B cell (primary cell): ENCODE data around the gene CYP2A13. TPM values are rescaled to one million over a fixed set of nuclear protein-coding genes. Genes with fewer than 3 reads are reported as not detected.

ENCODE experiments used
- ATAC-seq: fragments of 200-7000 bp; cut with Tn5 transposase; one replicate; pipeline ENCODE4 v1.10.0; 2021; ENCODE audit warnings: low read depth, mild to moderate bottlenecking, moderate number of reproducible peaks, moderate library complexity
- CTCF ChIA-PET: fragments of 350-600 bp; sonication (Branson Sonifier 250); formaldehyde crosslinking; loops from one replicate; lab custom pipeline; 2021; ENCODE audit warnings: antibody characterized with exemption, inconsistent platforms; lab: Charles Lee
- POLR2A ChIA-PET: fragments of 350-600 bp; sonication (Branson Sonifier 250); formaldehyde crosslinking; loops from one replicate; lab custom pipeline; 2021; ENCODE audit warnings: antibody characterized with exemption; lab: Charles Lee
- DNase-seq: peaks from one replicate; pipeline ENCODE4 v3.0.0; 2013
- H2AFZ ChIP-seq: 2 replicates; pipeline ENCODE4 v1.6.1; 2012; ENCODE audit warnings: mild to moderate bottlenecking, low read depth, low read length; ENCODE audit not compliant: insufficient read depth, poor library complexity, severe bottlenecking
- H3K27ac ChIP-seq, 2 donors: 1 replicate in 1 of 2; 2 replicates in 1 of 2; pipeline ENCODE4 v1.5.1; 2012 to 2013; ENCODE audit warnings: low read length in 2 of 2, mild to moderate bottlenecking in 2 of 2, moderate library complexity in 1 of 2
- H3K27me3 ChIP-seq, 4 experiments: fragments of 200-600 bp in 1 of 4; sonication (generic) in 1 of 4; replicated peaks in 1 of 4; 1 replicate in 2 of 4; 2 replicates in 2 of 4; pipeline versions ENCODE4 v1.6.1 to v1.7.0; 2013 to 2016; ENCODE audit warnings: low read length in 3 of 4, mild to moderate bottlenecking in 2 of 4, mixed read lengths in 1 of 4, moderate library complexity in 1 of 4; ENCODE audit not compliant: insufficient read depth in 4 of 4, control insufficient read depth in 3 of 4; ENCODE audit errors: control extremely low read depth in 1 of 4
- H3K36me3 ChIP-seq, 2 experiments: replicated peaks in 1 of 2; 1 replicate in 1 of 2; 2 replicates in 1 of 2; pipeline versions ENCODE4 v1.6.1 to v1.7.1; 2013; ENCODE audit warnings: low read length in 1 of 2; ENCODE audit not compliant: insufficient read depth in 2 of 2, control insufficient read depth in 1 of 2; ENCODE audit errors: control extremely low read depth in 1 of 2, extremely low read depth in 1 of 2
- H3K4me1 ChIP-seq, 2 donors: fragments of 200-600 bp in 1 of 2; sonication (generic) in 1 of 2; 1 replicate in 1 of 2; 2 replicates in 1 of 2; pipeline versions ENCODE4 v1.5.1 to v1.6.1; 2013 to 2017; ENCODE audit warnings: low read length in 2 of 2; ENCODE audit not compliant: control insufficient read depth in 2 of 2, insufficient read depth in 2 of 2
- H3K4me2 ChIP-seq: replicated peaks from 2 replicates; pipeline ENCODE3; 2012; ENCODE audit warnings: mild to moderate bottlenecking, low read depth, low read length; ENCODE audit not compliant: poor library complexity, severe bottlenecking
- H3K4me3 ChIP-seq, 5 experiments: fragments of 200-600 bp in 1 of 5; sonication (generic) in 1 of 5; 1 replicate in 3 of 5; 2 replicates in 2 of 5; pipeline versions ENCODE4 v1.5.1 to v1.7.0; 2011 to 2016; ENCODE audit warnings: low read length in 4 of 5, mild to moderate bottlenecking in 4 of 5, low read depth in 2 of 5, control low read depth in 1 of 5, moderate library complexity in 1 of 5; ENCODE audit not compliant: insufficient read depth in 1 of 5; ENCODE audit errors: control extremely low read depth in 1 of 5, extremely low read depth in 1 of 5
- H3K79me2 ChIP-seq: fragments of 200-600 bp; sonication (generic); one replicate; pipeline ENCODE4 v1.6.0; 2016; ENCODE audit warnings: low read length; ENCODE audit not compliant: control insufficient read depth, insufficient read depth
- H3K9ac ChIP-seq: fragments of 200-600 bp; sonication (generic); 2 replicates; pipeline ENCODE4 v1.6.1; 2017; ENCODE audit warnings: mild to moderate bottlenecking, low read length, moderate library complexity
- H3K9me3 ChIP-seq, 3 donors: one replicate each; pipeline versions ENCODE4 v1.6.1 to v1.7.1; 2013; ENCODE audit warnings: low read length in 2 of 3; ENCODE audit not compliant: control insufficient read depth in 2 of 3, insufficient read depth in 1 of 3; ENCODE audit errors: control extremely low read depth in 1 of 3
- H4K20me1 ChIP-seq: 2 replicates; pipeline ENCODE4 v1.6.0; 2012; ENCODE audit warnings: mild to moderate bottlenecking, low read length; ENCODE audit not compliant: insufficient read depth, control insufficient read depth, poor library complexity, severe bottlenecking
- H3K27ac Mint-ChIP-seq: one replicate; pipeline ENCODE4 v1.8.0; 2021; ENCODE audit warnings: mixed read lengths
- H3K27me3 Mint-ChIP-seq: one replicate; pipeline ENCODE4 v1.8.0; 2021; ENCODE audit warnings: mixed read lengths
- H3K4me1 Mint-ChIP-seq: one replicate; pipeline ENCODE4 v1.8.0; 2021; ENCODE audit warnings: mixed read lengths
- H3K4me3 Mint-ChIP-seq: one replicate; pipeline ENCODE4 v1.8.0; 2021; ENCODE audit warnings: mixed read lengths
- H3K9me3 Mint-ChIP-seq: one replicate; pipeline ENCODE4 v1.8.0; 2022; ENCODE audit warnings: mixed read lengths; ENCODE audit not compliant: insufficient read depth
- EZH2 ChIP-seq: IDR thresholded peaks from 2 replicates; pipeline ENCODE4 v1.6.1; 2012; ENCODE audit warnings: borderline replicate concordance, low read depth, mild to moderate bottlenecking, moderate library complexity, low read length; ENCODE audit not compliant: insufficient read depth, poor library complexity, severe bottlenecking
- WGBS: methylation state at CpG from one replicate; pipeline ENCODE4 v1.1.5; 2013; ENCODE audit warnings: missing lambda C conversion rate; ENCODE audit not compliant: insufficient coverage; 5-methylcytosine and 5-hydroxymethylcytosine counted together
- intact Hi-C: fragments of 100-400 bp; cut with micrococcal nuclease; formaldehyde crosslinking; loops from one replicate; pipeline ENCODE4 v1.10.0; 2022
- polyA plus RNA-seq: library from polyadenylated mRNA; depleted of rRNA; stranded (reverse); fragments of >200 nt; gene quantifications from 2 replicates; pipeline ENCODE4 v1.2.3, GENCODE V29; 2012
- total RNA-seq, 2 donors: library from RNA; stranded (reverse); fragments of 120-200 nt in 1 of 2; gene quantifications; 1 replicate in 1 of 2; 2 replicates in 1 of 2; pipeline versions ENCODE4 v1.2.3 to v1.2.4, GENCODE V29; 2013 to 2022
- TF ChIP-seq, protein P1 (sequence below): fragments of 200-600 bp; IDR thresholded peaks from one replicate; pipeline ENCODE4 v1.8.0; 2022; ENCODE audit warnings: antibody characterized with exemption, mild to moderate bottlenecking

CYP2A13 gene
- total and polyA plus RNA-seq, 2 donors (not counting 1 experiment from before 2014, with no cell fraction given) = not detected

DNA sequence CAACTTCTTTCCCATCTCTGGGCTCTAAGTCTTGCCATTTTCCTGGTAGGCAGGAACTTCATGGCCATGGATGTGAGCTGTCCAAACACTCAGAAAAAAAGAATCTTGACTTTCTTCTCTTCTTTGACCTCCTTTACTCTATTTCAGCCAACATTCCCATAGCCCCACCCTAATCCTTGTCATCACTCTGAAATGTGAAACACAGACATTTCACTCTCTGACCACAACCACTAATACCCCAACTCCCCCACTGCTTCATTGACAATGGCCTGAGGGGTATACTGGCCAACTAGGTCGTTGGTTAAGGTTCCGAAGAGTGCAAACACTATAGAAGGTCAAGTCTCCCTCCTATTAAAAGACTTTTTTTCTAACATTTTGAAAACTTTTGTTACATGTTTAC is 4.7 kb upstream of the CYP2A13 start:
- CTCF ChIA-PET = interaction anchor here (0.6 to 2.0 kb wide), 2 partner anchors 61 to 109 kb away, joined by 3 to 4 read pairs; no protein-coding TSS in a partner anchor
- DNase-seq = no peak
- H3K4me1 Mint-ChIP-seq = no peaks in the 10 kb centered on the region
- Histone ChIP-seq H3K4me2 (no peak overlapping the region), H3K27ac (no peak overlapping the region), H2AFZ (no peak overlapping the region), H3K9me3 (peaks cover 0 to 9% (median 2%) of the 10 kb centered on the region in 3 donors), H3K36me3 (no peaks in the 10 kb centered on the region), H3K27me3 (peaks cover 0 to 23% (median 4%) of the 10 kb centered on the region in 4 experiments), H3K4me1 (no peaks in the 10 kb centered on the region), H4K20me1 (no peaks in the 10 kb centered on the region), H3K79me2 (no peaks in the 10 kb centered on the region), H3K9ac (no peak overlapping the region), H3K4me3 (no peak overlapping the region)
- WGBS = no CpG with 5 or more reads among the region's 2 CpGs
- no peak overlapping the region for H3K27ac Mint-ChIP-seq
- H3K27me3 Mint-ChIP-seq = peaks cover 61% of the 10 kb centered on the region
- peaks cover 5% of the 10 kb centered on the region for H3K9me3 Mint-ChIP-seq
- no peak for ATAC-seq
- intact Hi-C loops = no loop called here
- POLR2A ChIA-PET = no interaction called here
- H3K4me3 Mint-ChIP-seq = no peak overlapping the region
- no peak for TF ChIP-seq EZH2
- TF ChIP-seq, protein P1, sequence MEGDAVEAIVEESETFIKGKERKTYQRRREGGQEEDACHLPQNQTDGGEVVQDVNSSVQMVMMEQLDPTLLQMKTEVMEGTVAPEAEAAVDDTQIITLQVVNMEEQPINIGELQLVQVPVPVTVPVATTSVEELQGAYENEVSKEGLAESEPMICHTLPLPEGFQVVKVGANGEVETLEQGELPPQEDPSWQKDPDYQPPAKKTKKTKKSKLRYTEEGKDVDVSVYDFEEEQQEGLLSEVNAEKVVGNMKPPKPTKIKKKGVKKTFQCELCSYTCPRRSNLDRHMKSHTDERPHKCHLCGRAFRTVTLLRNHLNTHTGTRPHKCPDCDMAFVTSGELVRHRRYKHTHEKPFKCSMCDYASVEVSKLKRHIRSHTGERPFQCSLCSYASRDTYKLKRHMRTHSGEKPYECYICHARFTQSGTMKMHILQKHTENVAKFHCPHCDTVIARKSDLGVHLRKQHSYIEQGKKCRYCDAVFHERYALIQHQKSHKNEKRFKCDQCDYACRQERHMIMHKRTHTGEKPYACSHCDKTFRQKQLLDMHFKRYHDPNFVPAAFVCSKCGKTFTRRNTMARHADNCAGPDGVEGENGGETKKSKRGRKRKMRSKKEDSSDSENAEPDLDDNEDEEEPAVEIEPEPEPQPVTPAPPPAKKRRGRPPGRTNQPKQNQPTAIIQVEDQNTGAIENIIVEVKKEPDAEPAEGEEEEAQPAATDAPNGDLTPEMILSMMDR = no peak

DNA sequence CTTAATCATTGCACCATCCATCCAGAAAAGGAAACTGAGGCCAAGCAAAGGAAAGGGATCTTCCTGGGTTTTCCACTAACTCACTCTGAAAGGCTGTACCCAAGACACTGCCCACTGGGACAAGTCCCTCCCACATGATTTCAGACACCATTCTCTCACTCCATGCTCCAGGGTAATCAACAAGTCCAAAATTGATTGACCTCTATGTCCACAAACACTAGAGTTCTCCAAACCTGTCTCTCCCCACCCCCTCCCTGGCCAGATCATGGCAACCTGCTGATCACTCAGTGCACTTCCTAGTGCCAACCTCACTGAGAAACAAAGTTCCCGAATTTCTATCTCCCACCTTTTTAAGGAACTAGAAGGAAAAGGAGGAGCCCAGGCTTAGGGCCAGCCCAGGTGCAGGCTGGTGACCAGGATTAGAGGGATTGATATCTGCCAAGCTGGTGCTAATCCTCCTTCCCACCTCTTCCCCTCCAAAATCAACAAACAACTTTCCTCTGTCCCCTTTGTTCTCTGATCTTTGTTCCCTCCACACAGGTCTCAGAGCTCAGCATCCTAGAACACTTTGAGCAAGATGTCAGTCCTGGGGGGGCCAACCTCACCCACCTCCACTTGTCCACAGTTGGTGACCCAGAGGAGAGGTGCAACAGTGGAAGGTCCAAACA is 2.4 kb upstream of the CYP2A13 start:
- Histone ChIP-seq H3K27me3 (peaks cover 0 to 33% (median 2%) of the 10 kb centered on the region in 4 experiments), H3K79me2 (no peaks in the 10 kb centered on the region), H3K36me3 (no peaks in the 10 kb centered on the region), H3K4me1 (no peaks in the 10 kb centered on the region), H4K20me1 (no peaks in the 10 kb centered on the region), H3K9me3 (peaks cover 0 to 5% (median 0%) of the 10 kb centered on the region in 3 donors), H3K9ac (no peak overlapping the region), H2AFZ (no peak overlapping the region), H3K4me3 (no peak overlapping the region), H3K4me2 (no peak overlapping the region), H3K27ac (no peak overlapping the region)
- Mint-ChIP-seq H3K4me3 (no peak overlapping the region), H3K9me3 (peaks cover 2% of the 10 kb centered on the region), H3K4me1 (no peaks in the 10 kb centered on the region), H3K27ac (no peak overlapping the region), H3K27me3 (peaks cover 67% of the 10 kb centered on the region)
- CTCF ChIA-PET = no interaction called here
- no peak for ATAC-seq
- no CpG with 5 or more reads among the region's 1 CpG for WGBS
- DNase-seq = no peak
- intact Hi-C loops = no loop called here
- POLR2A ChIA-PET = no interaction called here
- TF ChIP-seq EZH2 = no peak
- TF ChIP-seq, protein P1 = no peak
